Fibroblast of skin of right quadriceps (primary cell): ENCODE results near the gene EIF2B1.
A peak's percentile ranks its signal among the peaks of the same experiment; 100 is the strongest.

Experiments used
- DNase-seq: peaks from one replicate; pipeline ENCODE4 v3.0.0-alpha.2; 2013

The EIF2B1 gene

DNA sequence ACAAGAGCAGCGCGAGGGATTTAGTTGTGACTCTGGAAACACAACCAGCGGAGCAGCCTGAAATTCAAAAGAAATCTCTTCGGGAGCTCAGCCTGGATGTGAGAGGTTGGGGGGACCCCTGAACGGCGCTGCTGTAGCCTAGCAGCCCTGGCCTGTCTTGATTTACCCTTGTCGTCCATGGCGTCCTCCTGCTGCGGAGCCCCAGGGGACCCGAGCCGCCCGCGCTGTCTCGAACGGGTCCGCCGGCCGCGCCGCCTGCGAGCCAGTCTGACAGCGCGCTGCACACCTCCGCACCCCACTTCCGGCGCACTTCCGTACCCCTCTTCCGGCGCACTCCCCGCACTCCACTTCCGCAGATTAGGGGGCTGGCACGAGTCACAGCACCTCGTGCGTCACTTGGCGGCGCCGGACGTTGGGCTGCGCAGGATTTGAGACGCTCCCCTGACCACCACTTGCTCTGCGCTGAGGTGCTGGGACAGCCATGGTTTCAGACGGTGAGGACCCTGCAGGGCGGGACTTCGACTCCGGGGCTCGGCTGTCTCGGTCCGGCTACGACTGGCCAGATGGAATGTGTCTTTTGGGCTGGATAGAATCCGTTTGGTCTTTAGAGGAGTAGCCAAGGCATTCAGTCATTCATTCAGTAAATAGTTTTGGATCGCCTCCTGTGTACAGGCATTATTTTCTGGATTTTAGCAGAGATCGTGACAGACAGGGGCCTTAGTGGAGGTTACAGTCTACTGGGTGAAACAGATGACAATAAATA, at the start of gene EIF2B1, which contains the start of gene GTF2H3:
Gene EIF2B1, minus strand, starts transcription at position 308 of the 763 bp plus-strand sequence. Its CDS starts 129 bp downstream, at position 179.
Gene GTF2H3, plus strand, starts transcription at position 451 of the 763 bp plus-strand sequence. Its CDS starts 31 bp downstream, at position 482.
- peak; percentile 96 for DNase-seq

DNA sequence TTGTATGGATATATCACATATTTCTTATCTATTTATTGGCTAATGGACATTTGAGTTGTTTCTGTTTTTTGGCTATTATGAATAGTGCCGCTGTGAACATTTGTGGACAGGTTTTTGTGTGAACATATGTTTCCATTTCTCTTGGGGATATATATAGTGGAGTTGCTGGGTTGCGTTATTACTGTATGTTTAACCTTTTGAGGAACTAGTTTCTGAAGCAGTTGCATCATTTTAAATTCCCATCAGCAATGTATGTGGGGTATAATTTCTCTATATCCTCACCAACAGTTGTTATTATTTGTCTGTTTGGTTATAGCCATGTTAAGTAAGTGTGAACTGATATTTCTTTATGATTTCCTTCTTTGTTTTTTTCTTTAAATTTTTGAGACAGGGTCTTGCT, 48.1 kb upstream of the EIF2B1 start:
- no peak for DNase-seq

DNA sequence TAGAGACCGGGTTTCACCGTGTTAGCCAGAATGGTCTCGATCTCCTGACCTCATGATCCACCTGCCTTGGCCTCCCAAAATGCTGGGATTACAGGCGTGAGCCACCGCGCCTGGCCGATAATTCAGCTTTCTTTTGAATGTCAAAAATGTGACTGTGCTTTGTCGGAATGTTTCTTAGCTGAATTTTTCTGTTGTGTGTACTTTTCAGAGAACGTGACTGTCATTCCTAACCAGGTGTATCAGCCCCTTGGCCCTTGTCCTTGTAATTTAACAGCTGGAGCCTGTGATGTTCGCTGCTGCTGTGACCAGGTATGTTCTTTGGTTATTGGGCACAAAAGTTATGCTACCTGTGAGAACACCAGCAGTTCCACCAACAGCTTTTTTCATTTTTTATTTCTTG, 45.5 kb upstream of the EIF2B1 start:
- no peak for DNase-seq

DNA sequence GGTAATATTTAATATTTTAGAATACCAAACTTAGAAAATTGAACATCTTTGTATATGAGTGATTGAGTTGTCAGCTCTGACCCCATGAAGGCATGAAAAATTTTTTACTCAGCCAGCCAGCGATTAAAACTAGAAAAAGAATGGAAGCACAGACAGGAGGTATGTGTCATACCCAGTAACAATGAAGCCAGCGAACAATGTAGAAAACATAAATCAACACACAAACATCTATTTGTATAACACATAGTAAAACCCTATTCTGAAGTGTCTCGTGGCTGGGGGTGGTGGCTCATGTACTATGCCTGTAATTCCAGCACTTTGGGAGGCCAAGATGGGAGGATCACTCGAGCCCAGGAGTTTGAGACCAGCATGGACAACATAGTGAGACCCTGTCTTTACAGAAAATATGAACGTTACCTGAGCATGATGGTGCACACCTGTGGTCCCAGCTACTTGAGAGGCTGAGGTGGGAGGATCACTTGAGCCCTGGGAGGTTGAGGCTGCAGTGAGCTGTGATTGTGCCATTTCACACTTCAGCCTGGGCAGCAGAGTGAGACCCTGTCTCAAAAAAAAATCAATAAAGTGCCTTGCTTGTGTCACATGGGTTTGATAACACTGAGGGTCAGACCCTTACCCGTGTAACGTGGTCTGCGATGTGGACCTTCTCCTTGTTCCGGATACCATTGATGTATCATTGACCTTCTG, 43.3 kb upstream of the EIF2B1 start:
- no peak for DNase-seq

DNA sequence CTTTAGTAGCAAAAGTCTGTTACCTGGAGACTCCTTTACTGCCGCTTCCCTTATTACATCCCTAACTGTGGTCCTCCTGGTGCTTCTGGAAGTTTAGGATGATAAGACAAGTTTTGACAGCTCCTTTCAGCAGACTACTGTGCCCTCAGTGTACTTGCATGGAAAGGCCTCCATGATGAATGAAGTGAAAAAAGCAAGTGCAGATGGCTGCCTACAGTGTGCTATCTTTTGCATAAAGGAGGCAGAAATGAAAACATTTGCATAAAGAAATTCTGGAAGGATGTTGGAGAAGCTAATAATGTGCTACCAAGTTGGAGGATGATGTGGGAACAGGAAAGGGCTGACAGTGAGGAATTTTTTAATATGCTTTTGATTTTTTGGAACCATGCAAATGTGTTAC, 42.0 kb upstream of the EIF2B1 start:
- no peak for DNase-seq

DNA sequence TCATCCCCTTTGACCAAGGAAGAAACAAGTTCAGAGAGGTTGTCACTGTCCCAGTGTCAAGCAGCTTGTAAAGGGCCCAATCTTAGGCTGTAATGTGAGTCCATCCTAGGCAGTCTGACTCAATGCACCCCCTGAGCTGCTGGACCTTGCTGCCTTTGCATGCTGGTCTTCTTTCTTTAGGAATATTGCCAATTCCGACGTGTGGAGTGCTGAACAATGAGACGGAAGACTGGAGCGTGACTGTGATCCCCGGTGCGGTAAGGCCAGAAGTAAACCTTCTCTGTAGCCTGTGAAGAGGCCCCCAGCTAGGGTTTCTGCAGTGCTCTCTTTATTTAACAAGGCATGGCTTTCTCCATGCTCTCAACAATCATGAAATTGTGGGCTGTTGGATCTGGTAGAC, 38.4 kb upstream of the EIF2B1 start:
- DNase-seq, result peak; percentile 11

DNA sequence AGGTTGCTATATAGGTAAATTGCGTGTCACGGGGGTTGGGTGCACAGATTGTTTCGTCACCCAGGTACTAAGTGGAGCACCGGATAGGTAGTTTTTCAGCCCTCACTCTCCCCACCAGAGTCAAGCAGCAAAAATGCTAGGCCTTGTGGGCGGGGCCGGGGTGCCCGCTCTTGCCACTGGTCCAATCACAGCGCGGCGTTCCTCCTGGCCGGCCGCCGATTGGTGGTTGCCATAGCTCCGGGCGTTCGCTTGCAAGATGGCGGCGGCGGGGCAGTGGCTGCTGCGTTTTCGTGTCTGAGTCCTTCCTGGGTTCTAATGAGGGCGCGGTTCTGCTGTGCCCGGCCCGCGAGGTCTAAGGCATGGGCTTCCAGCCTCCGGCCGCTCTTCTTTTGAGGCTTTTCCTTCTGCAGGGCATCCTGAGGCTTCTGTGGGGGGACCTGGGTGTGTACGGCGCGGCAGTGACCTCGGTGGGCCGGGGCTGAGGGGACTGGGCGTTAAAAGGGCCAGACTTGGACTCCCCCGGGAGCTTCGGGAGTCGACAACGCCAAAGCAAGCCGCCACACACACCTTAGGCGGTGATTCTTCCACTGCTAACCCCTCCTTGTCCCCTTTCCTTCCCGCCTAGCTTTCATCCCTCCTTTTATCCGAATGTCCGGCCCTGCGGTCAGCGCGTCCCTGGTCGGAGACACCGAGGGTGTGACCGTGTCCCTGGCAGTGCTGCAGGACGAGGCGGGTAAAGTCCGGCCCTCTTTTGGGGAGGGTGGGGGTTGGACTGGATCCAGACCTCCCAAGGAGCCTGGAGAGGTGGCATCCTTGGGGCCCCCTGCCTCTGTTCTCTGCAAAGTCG, 37.6 kb upstream of the EIF2B1 start, which contains the start of gene TCTN2:
Gene TCTN2, plus strand, starts transcription at position 232 of the 847 bp plus-strand sequence. Its CDS starts 128 bp downstream, at position 360.
- peak; percentile 89 for DNase-seq

DNA sequence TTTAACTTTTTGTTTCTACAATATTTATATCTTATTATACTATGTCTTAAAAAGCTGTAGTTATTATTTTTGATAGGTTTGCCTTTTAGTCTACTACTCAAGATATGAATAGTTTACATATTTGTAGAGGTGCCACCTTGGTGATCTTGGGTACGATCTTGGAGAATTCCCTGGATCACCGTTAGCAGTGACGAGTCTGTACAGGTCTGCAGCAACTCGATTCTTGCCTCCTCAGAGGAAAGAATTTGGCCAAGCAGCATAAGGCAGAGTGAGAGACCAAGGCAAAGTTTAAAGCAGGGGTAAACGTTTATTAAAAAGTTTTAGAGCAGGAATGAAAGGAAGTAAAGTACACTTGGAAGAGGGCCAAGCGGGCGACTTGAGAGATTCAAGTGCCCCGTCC, 34.3 kb upstream of the EIF2B1 start:
- no peak for DNase-seq

DNA sequence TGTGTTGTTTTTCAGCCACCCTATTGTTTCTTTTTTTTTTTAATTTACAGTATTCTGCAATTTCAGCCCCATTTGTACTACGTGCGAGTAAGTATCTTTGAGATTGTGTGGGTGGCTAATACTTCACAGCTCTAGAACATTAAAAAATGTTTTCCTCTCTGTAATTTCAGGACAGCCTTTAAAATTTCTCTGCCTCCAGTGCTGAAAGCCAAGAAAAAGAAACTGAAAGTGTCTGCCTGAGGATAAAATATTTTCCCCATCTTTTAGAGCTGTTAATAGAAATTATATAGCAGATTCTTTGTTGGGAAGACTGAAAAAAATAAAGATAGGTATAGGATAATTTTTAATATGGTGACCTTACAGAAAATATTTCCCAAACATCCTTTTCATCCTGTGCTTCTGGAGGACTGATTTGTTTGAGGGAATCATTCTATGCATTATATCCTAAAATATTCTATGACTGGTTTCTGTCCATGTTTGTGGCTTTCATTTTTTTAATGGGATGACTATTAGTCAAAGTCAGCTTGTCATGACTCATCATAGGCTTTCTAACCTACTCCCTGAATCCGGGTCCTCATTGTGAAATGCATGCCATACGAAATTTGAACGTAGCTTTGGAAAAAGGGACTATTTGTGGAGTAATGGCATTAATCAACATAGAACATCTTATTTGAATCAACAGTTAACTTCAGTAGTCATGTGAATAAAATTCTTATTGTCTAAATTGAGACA, 26.7 kb upstream of the EIF2B1 start:
- peak; percentile 91 for DNase-seq

DNA sequence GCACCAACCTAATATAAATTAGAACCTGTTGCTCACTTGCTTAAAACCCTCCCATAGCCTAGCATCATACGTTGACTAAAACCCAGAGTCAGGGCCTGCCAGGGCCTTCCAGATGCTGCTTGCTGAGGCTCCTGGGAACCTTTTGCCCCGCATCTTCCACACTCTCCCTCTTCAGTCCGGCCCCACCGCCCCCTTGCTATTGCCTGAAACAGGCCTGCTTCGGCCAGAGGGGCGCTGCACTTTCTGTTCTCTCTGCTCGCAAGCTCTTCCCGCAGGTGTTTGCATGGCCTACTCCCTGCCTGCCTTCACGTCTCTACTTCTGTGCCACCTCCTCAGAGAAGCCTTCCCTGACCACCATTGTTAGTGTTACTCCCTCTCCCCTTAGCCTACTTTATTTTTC, 23.7 kb upstream of the EIF2B1 start:
- no peak for DNase-seq

DNA sequence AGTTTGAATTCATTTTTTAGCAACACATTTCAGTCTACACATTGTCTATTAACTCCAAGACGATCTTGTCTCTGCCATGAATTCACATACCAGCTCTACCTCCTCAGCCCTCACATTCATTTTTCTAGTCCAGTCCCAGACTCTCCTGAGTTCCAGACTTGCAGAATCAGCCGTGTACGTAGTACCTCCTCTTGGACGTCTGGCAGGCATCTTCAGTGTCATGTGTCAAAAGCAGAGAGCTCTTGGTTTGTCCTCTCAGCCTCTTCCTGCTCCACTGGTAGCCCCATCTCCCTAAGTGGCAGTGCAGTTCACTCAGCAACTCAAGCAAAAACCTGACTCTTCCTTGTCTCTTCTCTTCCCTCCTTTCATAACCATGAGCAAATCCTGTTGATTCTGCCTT, 22.9 kb upstream of the EIF2B1 start:
- DNase-seq, result no peak

DNA sequence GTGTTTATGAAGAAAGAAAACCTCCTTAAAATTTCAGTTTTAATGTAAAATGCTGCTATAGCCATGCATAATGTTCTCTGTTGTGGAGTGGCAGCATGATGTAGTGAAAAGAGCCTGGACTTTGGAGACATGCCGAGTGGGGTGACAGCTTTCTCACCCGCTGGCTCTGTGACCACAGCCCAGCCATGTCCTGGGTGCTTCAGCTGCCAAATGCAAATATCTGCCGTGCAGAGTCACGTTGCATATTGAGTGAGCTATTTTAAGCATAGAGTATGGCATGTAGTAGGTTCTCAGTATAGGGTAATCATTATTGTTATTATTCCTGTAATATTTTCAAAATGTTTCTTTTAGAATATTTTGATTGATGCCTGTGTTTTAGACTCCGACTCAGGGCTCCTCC, 21.9 kb upstream of the EIF2B1 start:
- DNase-seq, result no peak

DNA sequence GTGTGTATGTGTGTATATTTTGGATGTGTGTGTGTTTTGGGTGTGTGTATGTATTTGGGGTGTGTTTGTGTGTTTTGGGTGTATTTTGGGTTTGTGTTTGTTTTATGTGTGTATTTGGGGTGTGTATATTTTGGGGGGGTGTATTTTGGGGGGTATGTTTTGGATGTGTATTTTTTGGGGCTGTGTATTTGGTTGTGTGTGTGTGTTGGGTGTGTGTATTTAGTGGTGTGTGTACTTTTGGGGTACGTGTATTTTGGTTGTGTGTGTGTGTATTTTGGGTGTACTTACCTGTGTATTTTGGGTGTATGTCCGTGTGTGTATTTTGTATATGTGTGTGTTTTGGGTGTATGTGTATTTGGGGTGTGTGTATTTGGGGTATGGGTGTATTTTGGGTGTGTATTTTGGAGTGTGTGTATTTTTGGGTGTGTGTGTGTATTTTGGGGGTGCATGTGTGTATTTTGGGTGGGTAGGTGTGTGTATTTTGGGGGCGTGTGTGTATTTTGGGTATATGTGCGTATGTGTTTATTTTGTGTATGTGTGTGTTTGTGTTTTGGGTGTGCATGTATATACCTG, 20.7 kb upstream of the EIF2B1 start:
- no peak for DNase-seq

DNA sequence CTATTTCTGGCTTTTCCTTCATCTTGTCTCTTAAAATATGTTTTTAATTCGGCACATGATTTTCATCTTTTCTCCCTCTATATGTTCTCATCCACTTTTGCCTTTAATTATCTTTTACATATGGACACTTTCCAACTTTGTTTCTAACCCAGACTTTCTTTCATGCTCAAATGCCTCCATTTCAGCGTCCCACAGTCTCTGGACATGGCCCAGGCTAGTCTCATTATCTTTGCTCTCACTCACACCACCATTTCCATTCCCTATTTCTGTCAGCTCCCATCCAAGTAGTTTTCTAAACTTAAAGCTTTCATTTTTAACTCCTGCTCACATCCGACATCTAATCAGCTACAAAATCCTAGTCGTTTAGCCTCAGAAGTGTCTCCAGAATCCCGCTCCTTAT, 14.9 kb upstream of the EIF2B1 start:
- no peak for DNase-seq

DNA sequence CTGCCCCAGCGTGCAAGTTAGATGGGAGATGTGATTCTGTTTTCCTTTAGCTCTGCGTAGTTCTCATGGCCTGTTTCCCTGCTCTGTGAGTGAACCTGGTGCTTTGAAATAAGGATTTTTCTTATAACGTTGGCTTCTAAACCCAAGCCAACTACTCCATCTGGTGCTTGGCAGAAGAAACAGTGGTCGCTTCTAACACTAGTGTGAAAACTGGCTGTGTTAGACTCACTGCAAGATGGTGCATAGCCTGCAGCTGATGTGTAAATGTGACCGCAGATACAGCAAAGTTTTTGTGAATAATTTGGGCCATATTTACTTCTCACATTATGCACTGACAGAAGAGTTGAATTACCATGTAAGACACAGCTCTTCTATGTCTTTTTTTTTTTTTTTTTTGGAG, 12.4 kb upstream of the EIF2B1 start:
- no peak for DNase-seq

DNA sequence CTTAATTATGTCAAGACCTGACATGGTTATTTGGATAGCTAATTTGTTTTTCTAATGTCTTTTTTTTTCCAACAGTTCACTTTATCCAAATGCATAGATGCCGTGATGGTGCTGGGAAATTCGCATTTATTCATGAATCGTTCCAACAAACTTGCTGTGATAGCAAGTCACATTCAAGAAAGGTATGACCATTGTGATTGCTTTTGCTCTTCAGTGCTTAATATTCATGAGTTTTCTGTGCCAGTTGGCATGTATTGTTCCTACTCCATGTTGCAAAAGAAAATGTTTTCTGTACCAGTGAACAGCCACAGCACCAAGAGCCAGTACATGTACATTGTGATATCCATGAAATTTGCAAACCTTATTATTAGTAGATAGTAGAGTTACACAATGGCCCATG, 11.9 kb upstream of the EIF2B1 start:
- no peak for DNase-seq

DNA sequence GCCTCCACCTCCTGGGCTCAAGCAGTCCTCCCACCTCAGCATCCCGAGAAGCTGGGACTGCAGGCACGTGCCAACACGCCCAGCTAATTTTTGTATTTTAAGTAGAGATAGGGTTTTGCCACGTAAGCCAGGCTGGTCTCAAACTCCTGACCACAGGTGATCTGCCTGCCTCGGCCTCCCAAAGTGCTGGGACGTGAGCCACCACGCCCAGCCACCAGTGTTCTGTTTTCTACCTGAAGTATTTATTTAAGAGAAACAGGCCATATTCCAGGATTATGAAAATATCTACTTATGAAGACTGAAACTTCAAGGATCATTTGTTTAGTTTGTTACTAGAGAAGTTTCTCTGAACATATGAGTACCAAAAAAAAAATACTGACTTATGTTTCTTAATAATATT, 10.4 kb upstream of the EIF2B1 start:
- DNase-seq, result no peak

DNA sequence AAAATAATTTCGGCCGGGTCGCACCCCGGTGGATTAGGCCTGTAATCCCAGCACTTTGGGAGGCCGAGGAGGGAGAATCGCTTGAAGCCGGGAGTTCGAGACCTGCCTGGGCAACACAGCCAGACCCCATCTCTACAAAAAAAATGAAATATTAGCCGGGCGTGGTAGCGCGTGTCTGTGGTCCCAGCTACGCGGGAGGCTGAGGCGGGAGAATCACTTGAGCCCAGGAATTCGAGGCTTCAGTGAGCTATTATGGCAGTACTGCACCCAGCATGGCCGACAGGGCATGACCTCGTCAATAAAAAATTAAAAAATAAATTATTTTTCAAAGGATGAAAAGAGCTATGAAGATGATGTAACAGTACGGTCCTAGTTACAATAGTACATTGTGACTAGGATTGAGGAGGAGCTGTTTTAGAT, 666 bp upstream of the EIF2B1 start:
- DNase-seq, result no peak

DNA sequence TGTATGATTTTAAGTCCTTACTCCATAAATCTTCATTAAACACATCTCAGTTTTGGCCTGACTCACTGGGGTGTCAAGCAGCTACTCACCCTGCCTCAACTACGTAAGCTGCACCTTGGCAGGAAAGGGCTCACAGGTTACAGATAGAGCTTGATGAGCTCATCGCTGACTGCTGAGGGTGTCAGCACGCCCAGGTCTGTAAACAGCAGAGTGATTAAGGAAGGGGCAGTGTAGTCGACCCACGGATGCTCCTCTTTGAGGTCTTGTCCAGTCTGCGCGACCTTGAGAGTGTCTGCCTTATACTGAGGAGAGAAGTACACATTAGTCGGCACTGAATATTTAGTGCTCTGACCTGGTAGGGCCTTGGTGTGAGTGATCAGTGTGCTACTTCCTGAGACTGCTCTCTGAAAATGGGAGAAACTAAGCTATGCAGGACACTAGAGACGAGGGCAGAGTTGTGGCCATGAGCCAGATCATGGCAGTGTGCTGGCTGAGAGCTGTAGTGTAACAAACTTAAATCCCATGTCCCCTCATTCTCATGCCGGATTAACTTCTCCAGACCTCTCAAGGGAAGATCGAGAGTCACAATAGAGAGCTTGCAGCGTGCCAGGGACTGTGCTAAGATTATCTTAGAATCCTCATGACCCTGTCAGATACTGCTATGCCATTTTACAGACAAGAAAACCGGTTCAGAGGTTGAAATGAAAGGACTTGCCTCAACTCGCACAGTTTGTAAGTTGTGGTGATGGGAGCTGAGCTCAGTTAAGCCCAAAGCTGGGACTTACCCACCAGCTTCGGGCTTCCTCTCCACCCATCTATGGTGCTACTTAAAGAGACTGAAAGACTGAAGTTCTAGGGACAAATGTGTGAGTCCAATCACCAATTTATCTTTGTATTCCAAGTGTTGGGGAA, 11.6 kb downstream of the EIF2B1 start:
- no peak for DNase-seq

DNA sequence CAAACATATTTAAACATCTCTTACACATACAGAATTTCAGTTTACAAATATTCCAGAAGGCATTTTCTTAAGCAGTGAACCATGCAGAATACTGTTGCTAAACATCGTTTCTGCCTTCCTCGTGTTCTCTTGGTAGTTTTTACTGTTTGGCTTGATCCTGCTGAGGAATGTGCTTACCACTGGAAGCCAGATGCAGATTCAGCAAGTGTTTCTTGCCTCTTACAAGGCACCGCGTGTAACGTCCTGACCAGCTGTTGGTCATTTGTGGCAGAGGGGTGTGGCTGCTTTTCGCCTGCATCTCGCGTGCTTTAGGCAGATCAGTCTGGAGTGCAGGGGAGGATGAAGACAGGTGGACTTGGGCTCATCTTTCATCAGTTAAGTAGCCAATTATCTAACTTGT, 12.4 kb downstream of the EIF2B1 start:
- no peak for DNase-seq

DNA sequence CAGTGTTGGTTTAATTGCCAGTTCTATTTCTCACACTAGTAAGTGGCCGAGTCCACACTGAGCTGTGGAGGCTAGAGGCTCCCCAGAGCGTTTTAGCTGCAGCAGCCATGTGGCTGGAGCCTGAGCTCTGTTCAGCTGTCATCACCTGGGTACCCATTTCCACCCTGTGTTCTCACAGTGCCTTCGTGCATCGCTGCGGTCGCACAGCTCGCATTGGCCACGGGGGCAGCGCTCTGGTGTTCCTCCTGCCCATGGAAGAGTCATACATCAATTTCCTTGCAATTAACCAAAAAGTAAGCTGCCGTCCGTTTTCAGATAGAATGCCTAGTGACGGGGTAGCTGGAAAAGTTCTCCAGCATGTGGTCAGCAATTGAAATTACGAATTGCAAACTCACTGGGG, 15.9 kb downstream of the EIF2B1 start:
- no peak for DNase-seq
